Measurements from ENCODE around the gene BRINP3.

GRCh38 chr1:190168116-190168892 lies 309.4 kb downstream of the BRINP3 start:
- TF ChIP-seq CTCF (IDR thresholded peaks at IDR 0.05; ENCODE audit: insufficient read depth, low read depth, low read length) = no peak
- TF ChIP-seq EZH2 (IDR thresholded peaks at IDR 0.05; ENCODE audit: insufficient read depth, low read length) = no peak

Data from astrocyte (in vitro differentiated cells and primary cell).